HEK293 (cell line): ENCODE results near the gene SLC40A1.

Experiments used
- GFI1B ChIP-seq: fragments of 450-650 bp; formaldehyde crosslinking; IDR thresholded peaks from 2 replicates; pipeline ENCODE4 v1.5.1; 2016; ENCODE audit warnings: missing biosample characterization, missing genetic modification characterization
- TF ChIP-seq, protein P1 (sequence below): sonication (generic); formaldehyde crosslinking; IDR thresholded peaks from 2 replicates; pipeline ENCODE4 v1.8.1; 2022; ENCODE audit warnings: mild to moderate bottlenecking, moderate library complexity, missing genetic modification reagents

DNA sequence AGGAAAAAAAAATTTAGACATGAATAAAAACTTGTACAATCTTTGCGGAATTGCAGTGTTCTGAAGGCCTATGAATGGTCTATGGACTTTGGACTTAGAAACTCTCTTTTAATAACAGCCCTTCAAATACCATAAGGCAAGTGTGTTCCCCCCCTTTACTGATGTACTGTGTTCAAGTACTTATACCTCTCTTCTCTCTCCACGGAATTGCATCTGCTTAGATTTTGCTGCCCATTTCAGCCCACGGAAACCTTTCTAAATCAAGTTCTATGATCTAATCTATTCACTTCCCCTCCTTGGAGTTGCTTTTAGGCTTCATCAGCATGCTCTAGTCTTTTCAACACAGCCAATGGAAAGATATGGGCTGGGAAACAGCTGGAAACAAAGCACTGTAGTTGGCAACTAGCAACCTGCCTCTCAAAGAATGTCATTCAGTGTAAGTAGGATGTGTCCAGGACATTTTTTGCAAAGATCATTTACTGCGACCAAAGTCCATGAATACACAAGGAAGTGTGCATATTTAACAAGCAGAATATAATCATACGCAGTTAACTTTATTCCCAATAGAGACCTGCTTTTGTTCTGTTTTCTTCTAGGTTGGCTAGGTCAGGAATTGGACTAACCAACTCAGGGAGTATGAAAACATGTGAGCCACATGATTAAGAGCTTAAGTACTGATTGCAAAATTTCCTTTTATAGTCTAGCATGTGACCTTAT, 58.0 kb downstream of the SLC40A1 start:
- TF ChIP-seq, protein P1, sequence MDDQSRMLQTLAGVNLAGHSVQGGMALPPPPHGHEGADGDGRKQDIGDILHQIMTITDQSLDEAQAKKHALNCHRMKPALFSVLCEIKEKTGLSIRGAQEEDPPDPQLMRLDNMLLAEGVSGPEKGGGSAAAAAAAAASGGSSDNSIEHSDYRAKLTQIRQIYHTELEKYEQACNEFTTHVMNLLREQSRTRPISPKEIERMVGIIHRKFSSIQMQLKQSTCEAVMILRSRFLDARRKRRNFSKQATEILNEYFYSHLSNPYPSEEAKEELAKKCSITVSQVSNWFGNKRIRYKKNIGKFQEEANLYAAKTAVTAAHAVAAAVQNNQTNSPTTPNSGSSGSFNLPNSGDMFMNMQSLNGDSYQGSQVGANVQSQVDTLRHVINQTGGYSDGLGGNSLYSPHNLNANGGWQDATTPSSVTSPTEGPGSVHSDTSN (CRISPR knock-in tag), result no peak
- no peak for TF ChIP-seq GFI1B (tag by site-specific recombination)
